ENCODE results near the gene INTU. TPM values are rescaled to one million over a fixed set of nuclear protein-coding genes. Genes with fewer than 3 reads are reported as not detected.

INTU gene
- polyA plus RNA-seq, 2 of the 4 experiments (the other 2 are of a cell fraction): 1.8 to 4.7 TPM

- POLR2A ChIA-PET: no interaction called here
- 52% methylated on average over 3 of the region's 3 CpGs for WGBS (ENCODE audit: missing lambda C conversion rate)
- CTCF ChIA-PET: interaction anchor here (16.8 kb wide), 1 partner anchor 122 kb away, joined by 180 read pairs; the partner anchor contains the start of gene SLC25A31
These were observed 22.3 kb upstream of the INTU start for GRCh38 chr4:127610488-127610887.

GRCh38 chr4:127616898-127617297, 15.9 kb upstream of the INTU start:
- H3K4me1 ChIP-seq: no peaks in the 10 kb centered on the region
- CTCF ChIA-PET: interaction anchor here (3.0 kb wide), 1 partner anchor 11 kb away, joined by 18 read pairs; no protein-coding TSS in a partner anchor

More at GRCh38 chr4:127610488-127610887, 22.3 kb upstream of the INTU start:
- no peak overlapping the region for H3K27ac ChIP-seq
- H3K4me1 ChIP-seq: no peaks in the 10 kb centered on the region
- DNase-seq (ENCODE audit: low read depth in 1 of 2, low spot score in 1 of 2) (no peak), FAIRE-seq (no peak), ATAC-seq (no peak)
- H3K4me2 ChIP-seq: no peak overlapping the region
- H3K4me3 ChIP-seq: no peak overlapping the region
- TF ChIP-seq EHF (CRISPR knock-in tag; IDR thresholded peaks at IDR 0.05): no peak
- TF ChIP-seq POLR2AphosphoS2 (conservative IDR thresholded peaks at IDR 0.05; ENCODE audit: low read length): no peak
- TF ChIP-seq CHD2 (IDR thresholded peaks at IDR 0.05; ENCODE audit: low read length, partially characterized antibody): no peak
- TF ChIP-seq, protein P1, sequence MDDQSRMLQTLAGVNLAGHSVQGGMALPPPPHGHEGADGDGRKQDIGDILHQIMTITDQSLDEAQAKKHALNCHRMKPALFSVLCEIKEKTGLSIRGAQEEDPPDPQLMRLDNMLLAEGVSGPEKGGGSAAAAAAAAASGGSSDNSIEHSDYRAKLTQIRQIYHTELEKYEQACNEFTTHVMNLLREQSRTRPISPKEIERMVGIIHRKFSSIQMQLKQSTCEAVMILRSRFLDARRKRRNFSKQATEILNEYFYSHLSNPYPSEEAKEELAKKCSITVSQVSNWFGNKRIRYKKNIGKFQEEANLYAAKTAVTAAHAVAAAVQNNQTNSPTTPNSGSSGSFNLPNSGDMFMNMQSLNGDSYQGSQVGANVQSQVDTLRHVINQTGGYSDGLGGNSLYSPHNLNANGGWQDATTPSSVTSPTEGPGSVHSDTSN (IDR thresholded peaks at IDR 0.05): no peak
- TF ChIP-seq JUNB (IDR thresholded peaks at IDR 0.05): no peak
- TF ChIP-seq RCOR1 (IDR thresholded peaks at IDR 0.05; ENCODE audit: low read depth, low read length): no peak
- no peak for TF ChIP-seq ZSCAN20 (CRISPR knock-in tag; IDR thresholded peaks at IDR 0.05)
- no peak for TF ChIP-seq KDM1A (IDR thresholded peaks at IDR 0.05; ENCODE audit: low read depth)
- no peak for TF ChIP-seq SREBF2 (IDR thresholded peaks at IDR 0.05)
- TF ChIP-seq CBX2 (IDR thresholded peaks at IDR 0.05; ENCODE audit: borderline replicate concordance, low read depth): no peak
- no peak for TF ChIP-seq NFE2L2 (conservative IDR thresholded peaks at IDR 0.05; ENCODE audit: low read length)
- no peak for TF ChIP-seq FOSB (CRISPR knock-in tag; IDR thresholded peaks at IDR 0.05)
- TF ChIP-seq MAFK (IDR thresholded peaks at IDR 0.05; ENCODE audit: partially characterized antibody): no peak
- no peak for TF ChIP-seq ZFP36 (IDR thresholded peaks at IDR 0.05; ENCODE audit: borderline replicate concordance, partially characterized antibody)
- TF ChIP-seq NPAS2 (CRISPR knock-in tag; IDR thresholded peaks at IDR 0.05; ENCODE audit: borderline replicate concordance): no peak
- no peak for TF ChIP-seq RNF2 (IDR thresholded peaks at IDR 0.05; ENCODE audit: borderline replicate concordance, low read depth)
- no peak for TF ChIP-seq BHLHE40 (IDR thresholded peaks at IDR 0.05; ENCODE audit: low read depth, low read length)
- TF ChIP-seq EHMT2 (IDR thresholded peaks at IDR 0.05; ENCODE audit: low read depth): no peak
- TF ChIP-seq PHF8 (IDR thresholded peaks at IDR 0.05; ENCODE audit: borderline replicate concordance, low read depth): no peak
- no peaks in the 10 kb centered on the region for H3K9me3 ChIP-seq

More at GRCh38 chr4:127616898-127617297, 15.9 kb upstream of the INTU start:
- no peak for DNase-seq (ENCODE audit: low read depth in 1 of 2, low spot score in 1 of 2)
- POLR2A ChIA-PET: no interaction called here
- TF ChIP-seq ZC3H11A (IDR thresholded peaks at IDR 0.05): no peak
- TF ChIP-seq, protein P2, sequence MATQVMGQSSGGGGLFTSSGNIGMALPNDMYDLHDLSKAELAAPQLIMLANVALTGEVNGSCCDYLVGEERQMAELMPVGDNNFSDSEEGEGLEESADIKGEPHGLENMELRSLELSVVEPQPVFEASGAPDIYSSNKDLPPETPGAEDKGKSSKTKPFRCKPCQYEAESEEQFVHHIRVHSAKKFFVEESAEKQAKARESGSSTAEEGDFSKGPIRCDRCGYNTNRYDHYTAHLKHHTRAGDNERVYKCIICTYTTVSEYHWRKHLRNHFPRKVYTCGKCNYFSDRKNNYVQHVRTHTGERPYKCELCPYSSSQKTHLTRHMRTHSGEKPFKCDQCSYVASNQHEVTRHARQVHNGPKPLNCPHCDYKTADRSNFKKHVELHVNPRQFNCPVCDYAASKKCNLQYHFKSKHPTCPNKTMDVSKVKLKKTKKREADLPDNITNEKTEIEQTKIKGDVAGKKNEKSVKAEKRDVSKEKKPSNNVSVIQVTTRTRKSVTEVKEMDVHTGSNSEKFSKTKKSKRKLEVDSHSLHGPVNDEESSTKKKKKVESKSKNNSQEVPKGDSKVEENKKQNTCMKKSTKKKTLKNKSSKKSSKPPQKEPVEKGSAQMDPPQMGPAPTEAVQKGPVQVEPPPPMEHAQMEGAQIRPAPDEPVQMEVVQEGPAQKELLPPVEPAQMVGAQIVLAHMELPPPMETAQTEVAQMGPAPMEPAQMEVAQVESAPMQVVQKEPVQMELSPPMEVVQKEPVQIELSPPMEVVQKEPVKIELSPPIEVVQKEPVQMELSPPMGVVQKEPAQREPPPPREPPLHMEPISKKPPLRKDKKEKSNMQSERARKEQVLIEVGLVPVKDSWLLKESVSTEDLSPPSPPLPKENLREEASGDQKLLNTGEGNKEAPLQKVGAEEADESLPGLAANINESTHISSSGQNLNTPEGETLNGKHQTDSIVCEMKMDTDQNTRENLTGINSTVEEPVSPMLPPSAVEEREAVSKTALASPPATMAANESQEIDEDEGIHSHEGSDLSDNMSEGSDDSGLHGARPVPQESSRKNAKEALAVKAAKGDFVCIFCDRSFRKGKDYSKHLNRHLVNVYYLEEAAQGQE (IDR thresholded peaks at IDR 0.05): no peak
- no peak for TF ChIP-seq JUN (IDR thresholded peaks at IDR 0.05)
- TF ChIP-seq CHD2 (IDR thresholded peaks at IDR 0.05; ENCODE audit: low read length, partially characterized antibody): no peak
- H3K4me3 ChIP-seq: no peak overlapping the region
- FAIRE-seq: no peak
- no peaks in the 10 kb centered on the region for H3K9me3 ChIP-seq
- H3K27ac ChIP-seq: no peak overlapping the region
- no peak for ATAC-seq
- H3K4me2 ChIP-seq: no peak overlapping the region
- 7% methylated on average over 2 of the region's 2 CpGs for WGBS (ENCODE audit: missing lambda C conversion rate)
